ENCODE measurements around the gene CSMD2. TPM values are rescaled to one million over a fixed set of nuclear protein-coding genes. Genes with fewer than 3 reads are reported as not detected.
"Not testable (repeated sequence)": the region's sequence is repeated elsewhere in the genome, so short reads cannot be mapped to it uniquely, and the experiment has no call there.

Gene CSMD2
- total RNA-seq, 4 donors from 2014 or later = 0.09 to 0.20 TPM; not detected in 2

- no peak for DNase-seq
- Histone ChIP-seq H3K4me3 (no peak overlapping the region), H3K9me3 (no peaks in the 10 kb centered on the region), H3K27me3 (no peaks in the 10 kb centered on the region), H3K36me3 (no peaks in the 10 kb centered on the region), H3K4me1 (no peaks in the 10 kb centered on the region), H3K27ac (no peak overlapping the region)
- ATAC-seq = no peak
- TF ChIP-seq POLR2A (IDR thresholded peaks at IDR 0.05) (no peak), CTCF (IDR thresholded peaks at IDR 0.05 in 4 of 5, conservative IDR thresholded peaks at IDR 0.05 in 1 of 5) (no peak)
- in situ Hi-C loops (cut with MboI; ENCODE audit: low sequenced_read_pairs in 4 of 4) = no loop called here
- intact Hi-C loops (cut with DNase I; ENCODE audit: low total_unique reads) = no loop called here
Observed at GRCh38 chr1:33515112-33515511, 649.9 kb downstream of the CSMD2 start.

- intact Hi-C loops (cut with DNase I; ENCODE audit: low total_unique reads) (no loop called here), in situ Hi-C loops (cut with MboI; ENCODE audit: low sequenced_read_pairs in 4 of 4) (no loop called here)
- no peaks in the 10 kb centered on the region for H3K9me3 ChIP-seq
- H3K4me1 ChIP-seq = no peaks in the 10 kb centered on the region
- H3K36me3 ChIP-seq = no peaks in the 10 kb centered on the region
- H3K27me3 ChIP-seq = no peaks in the 10 kb centered on the region
- H3K4me3 ChIP-seq = no peak overlapping the region
- ATAC-seq (no peak), DNase-seq (no peak)
- no peak overlapping the region for H3K27ac ChIP-seq
- TF ChIP-seq POLR2A (IDR thresholded peaks at IDR 0.05) (no peak), CTCF (IDR thresholded peaks at IDR 0.05 in 4 of 5, conservative IDR thresholded peaks at IDR 0.05 in 1 of 5) (no peak)
Observed at GRCh38 chr1:33512226-33513011, 652.6 kb downstream of the CSMD2 start.

- H3K27me3 ChIP-seq; DNase-seq; H3K4me3 ChIP-seq; H3K4me1 ChIP-seq; H3K27ac ChIP-seq; intact Hi-C loops (cut with DNase I; ENCODE audit: low total_unique reads); H3K36me3 ChIP-seq; in situ Hi-C loops (cut with MboI; ENCODE audit: low sequenced_read_pairs in 4 of 4); H3K9me3 ChIP-seq; ATAC-seq: not testable (repeated sequence)
Observed at GRCh38 chr1:33509276-33509675, 655.8 kb downstream of the CSMD2 start.

GRCh38 chr1:33508151-33508550, 656.9 kb downstream of the CSMD2 start:
- Histone ChIP-seq H3K4me3 (no peak overlapping the region), H3K36me3 (no peaks in the 10 kb centered on the region), H3K9me3 (no peaks in the 10 kb centered on the region), H3K27ac (no peak overlapping the region), H3K4me1 (no peaks in the 10 kb centered on the region), H3K27me3 (no peaks in the 10 kb centered on the region)
- DNase-seq (no peak), ATAC-seq (no peak)
- in situ Hi-C loops (cut with MboI; ENCODE audit: low sequenced_read_pairs in 4 of 4) = no loop called here
- TF ChIP-seq CTCF (IDR thresholded peaks at IDR 0.05 in 4 of 5, conservative IDR thresholded peaks at IDR 0.05 in 1 of 5) (no peak), POLR2A (IDR thresholded peaks at IDR 0.05) (no peak)
- intact Hi-C loops (cut with DNase I; ENCODE audit: low total_unique reads) = no loop called here

- Histone ChIP-seq H3K4me3 (no peak overlapping the region), H3K36me3 (no peaks in the 10 kb centered on the region), H3K27me3 (no peaks in the 10 kb centered on the region), H3K9me3 (no peaks in the 10 kb centered on the region), H3K27ac (no peak overlapping the region), H3K4me1 (no peaks in the 10 kb centered on the region)
- DNase-seq (no peak), ATAC-seq (no peak)
- TF ChIP-seq CTCF (IDR thresholded peaks at IDR 0.05 in 4 of 5, conservative IDR thresholded peaks at IDR 0.05 in 1 of 5) (no peak), POLR2A (IDR thresholded peaks at IDR 0.05) (no peak)
- intact Hi-C loops (cut with DNase I; ENCODE audit: low total_unique reads) (no loop called here), in situ Hi-C loops (cut with MboI; ENCODE audit: low sequenced_read_pairs in 4 of 4) (no loop called here)
Observed at GRCh38 chr1:33507661-33508060, 657.4 kb downstream of the CSMD2 start.

Measured in gastrocnemius medialis (tissue), 4 donors.